H1 (cell line): ENCODE results near the gene MOSMO. TPM values are rescaled to one million over a fixed set of nuclear protein-coding genes. Genes with fewer than 3 reads are reported as not detected.

Source experiments
- ATF3 ChIP-seq: IDR thresholded peaks from 2 replicates; pipeline ENCODE4 v1.6.1; 2011; ENCODE audit warnings: low read depth, mild to moderate bottlenecking, low read length; ENCODE audit not compliant: insufficient read depth
- CHD7 ChIP-seq: fragments of 300-600 bp; sonication (generic); IDR thresholded peaks from 2 replicates; pipeline ENCODE4 v1.7.1; 2012; ENCODE audit warnings: low read length, moderate library complexity, mild to moderate bottlenecking, inconsistent platforms; ENCODE audit not compliant: insufficient replicate concordance
- JUND ChIP-seq: IDR thresholded peaks from 2 replicates; pipeline ENCODE4 v1.6.1; 2011; ENCODE audit warnings: mild to moderate bottlenecking, improper control_type of control experiment, low read length
- YY1 ChIP-seq: IDR thresholded peaks from 2 replicates; pipeline ENCODE4 v1.6.1; 2011; ENCODE audit warnings: low read depth, mild to moderate bottlenecking, low read length
- polyA plus RNA-seq, 7 experiments: library from polyadenylated mRNA; depleted of rRNA in 3 of 7; stranded (reverse) in 5 of 7; unstranded in 2 of 7; fragments of >200 nt in 5 of 7; fragments of 200-250 nt in 2 of 7; gene quantifications; 1 replicate in 5 of 7; 2 replicates in 1 of 7; 4 replicates in 1 of 7; pipeline versions ENCODE4 v1.2.1 to v1.2.3, GENCODE V29; 2011 to 2013; ENCODE audit warnings: missing spikeins in 2 of 7, mixed read lengths in 2 of 7
- total RNA-seq: library from RNA; stranded (reverse); fragmentation: NEBNext Ultra II Directional; extraction: Animal tissue kit (Norgen Biotek cat#: 25700); gene quantifications from 2 replicates; pipeline ENCODE4 v1.2.1, GENCODE V29; 2021

MOSMO gene
- total and polyA plus RNA-seq, 2 of the 8 experiments (the other 6 are each of a cell fraction or from before 2014, with no cell fraction given): 8.6 to 14.8 TPM

GRCh38 chr16:22007509-22008214, at the start of gene MOSMO (continued):
- no peak for TF ChIP-seq CHD7
- TF ChIP-seq ATF3: no peak
- TF ChIP-seq YY1: no peak
- no peak for TF ChIP-seq JUND
- TF ChIP-seq, all 59 proteins: peak for 9
